Suprapubic skin (tissue), 4 donors: Measurements from ENCODE around the gene C11orf54. TPM values are rescaled to one million over a fixed set of nuclear protein-coding genes. Genes with fewer than 3 reads are reported as not detected.

Experiments used
- DNase-seq, 2 donors: peaks; one replicate each; pipeline ENCODE4 v3.0.0-alpha.2; 2019; ENCODE audit warnings: low spot score in 2 of 2
- H3K27ac ChIP-seq: fragments of 200-600 bp; sonication (generic); one replicate; pipeline ENCODE4 v1.5.1; 2019
- H3K27me3 ChIP-seq: fragments of 200-600 bp; sonication (generic); one replicate; pipeline ENCODE4 v1.5.1; 2019
- H3K36me3 ChIP-seq: fragments of 200-600 bp; sonication (generic); one replicate; pipeline ENCODE4 v1.5.1; 2019
- H3K4me1 ChIP-seq: fragments of 200-600 bp; sonication (generic); one replicate; pipeline ENCODE4 v1.5.1; 2019
- H3K4me3 ChIP-seq: fragments of 200-600 bp; sonication (generic); one replicate; pipeline ENCODE4 v1.5.1; 2019; ENCODE audit warnings: mild to moderate bottlenecking
- H3K9me3 ChIP-seq: fragments of 200-600 bp; sonication (generic); one replicate; pipeline ENCODE4 v1.5.1; 2019
- CTCF ChIP-seq, 2 donors: fragments of 200-600 bp in 1 of 2; fragments of 450-650 bp in 1 of 2; sonication (generic) in 1 of 2; IDR thresholded peaks; one replicate each; pipeline ENCODE4 v1.5.1; 2016 to 2019; ENCODE audit warnings: antibody characterized with exemption in 2 of 2, mild to moderate bottlenecking in 1 of 2, moderate library complexity in 1 of 2
- EP300 ChIP-seq: sonication (generic); formaldehyde crosslinking; IDR thresholded peaks from one replicate; pipeline ENCODE4 v1.6.1; 2017; ENCODE audit warnings: antibody characterized with exemption
- POLR2A ChIP-seq, 2 donors: fragments of 450-650 bp; IDR thresholded peaks; one replicate each; pipeline ENCODE4 v1.6.1; 2017; ENCODE audit warnings: antibody characterized with exemption in 2 of 2, mild to moderate bottlenecking in 2 of 2, moderate library complexity in 2 of 2
- POLR2AphosphoS5 ChIP-seq, 3 donors: sonication (generic); formaldehyde crosslinking; IDR thresholded peaks; one replicate each; pipeline ENCODE4 v1.6.1; 2017; ENCODE audit warnings: antibody characterized with exemption in 3 of 3
- WGBS: methylation state at CpG from one replicate; pipeline ENCODE4 v1.1.5; 2018; 5-methylcytosine and 5-hydroxymethylcytosine counted together
- total RNA-seq, 4 donors: library from RNA; depleted of rRNA; stranded (reverse); fragments of >200 nt; gene quantifications; one replicate each; pipeline ENCODE4 v1.1.0, GENCODE V29; 2016

C11orf54 gene
- 10 to 100 TPM; 19.4 to 62.1 (median 26.5) TPM for total RNA-seq

GRCh38 chr11:93741094-93741881 lies at the start of gene C11orf54, which contains the start of gene TAF1D:
Gene C11orf54, plus strand, starts transcription at chr11:93741672. Its CDS starts 5,722 bp downstream, at chr11:93747394.
Gene TAF1D, minus strand, starts transcription at chr11:93741495. Its CDS starts 2,191 bp downstream, at chr11:93739304.
- Histone ChIP-seq H3K27me3 (no peaks in the 10 kb centered on the region), H3K4me1 (peaks cover 49% of the 10 kb centered on the region), H3K9me3 (no peaks in the 10 kb centered on the region), H3K36me3 (peaks cover 26% of the 10 kb centered on the region), H3K27ac (peak within 1 kb of the TSS; percentile 98), H3K4me3 (peak within 1 kb of the TSS; percentile 87)
- TF ChIP-seq EP300, result no peak
- TF ChIP-seq POLR2AphosphoS5 (IDR thresholded peaks at IDR 0.05), result peak; percentile 87 to 98 (median 92)
- TF ChIP-seq POLR2A (IDR thresholded peaks at IDR 0.05), result peak in 1 of 2 donors; percentile 91
- DNase-seq, result peak; percentile 99
- under 1% methylated on average over 55 of the region's 65 CpGs for WGBS

- H3K27ac ChIP-seq, result no peak overlapping the region
- DNase-seq, result no peak
- H3K9me3 ChIP-seq, result no peaks in the 10 kb centered on the region
- H3K4me1 ChIP-seq, result no peaks in the 10 kb centered on the region
- no peaks in the 10 kb centered on the region for H3K27me3 ChIP-seq
- no peak for TF ChIP-seq CTCF (IDR thresholded peaks at IDR 0.05)
- TF ChIP-seq POLR2AphosphoS5 (IDR thresholded peaks at IDR 0.05), result no peak
- no peak for TF ChIP-seq POLR2A (IDR thresholded peaks at IDR 0.05)
- no peak for TF ChIP-seq EP300
- H3K36me3 ChIP-seq, result peaks cover 85% of the 10 kb centered on the region
- 98% methylated on average over 2 of the region's 2 CpGs for WGBS
- H3K4me3 ChIP-seq, result no peak overlapping the region
These were observed 47.4 kb upstream of the C11orf54 start for GRCh38 chr11:93694109-93694508.

GRCh38 chr11:93694557-93694956 lies 46.9 kb upstream of the C11orf54 start:
- DNase-seq, result no peak
- no peak for TF ChIP-seq EP300
- no peak for TF ChIP-seq POLR2A (IDR thresholded peaks at IDR 0.05)
- TF ChIP-seq CTCF (IDR thresholded peaks at IDR 0.05), result no peak
- TF ChIP-seq POLR2AphosphoS5 (IDR thresholded peaks at IDR 0.05), result no peak
- H3K27me3 ChIP-seq, result no peaks in the 10 kb centered on the region
- no peaks in the 10 kb centered on the region for H3K4me1 ChIP-seq
- no peak overlapping the region for H3K27ac ChIP-seq
- H3K36me3 ChIP-seq, result peaks cover 85% of the 10 kb centered on the region
- no peak overlapping the region for H3K4me3 ChIP-seq
- no peaks in the 10 kb centered on the region for H3K9me3 ChIP-seq

GRCh38 chr11:93697611-93698010 lies 43.9 kb upstream of the C11orf54 start:
- H3K27me3 ChIP-seq, result no peaks in the 10 kb centered on the region
- WGBS, result 94% methylated on average over 4 of the region's 4 CpGs
- no peak for DNase-seq
- H3K9me3 ChIP-seq, result no peaks in the 10 kb centered on the region
- no peak overlapping the region for H3K27ac ChIP-seq
- no peak for TF ChIP-seq POLR2AphosphoS5 (IDR thresholded peaks at IDR 0.05)
- no peak for TF ChIP-seq CTCF (IDR thresholded peaks at IDR 0.05)
- no peak for TF ChIP-seq POLR2A (IDR thresholded peaks at IDR 0.05)
- TF ChIP-seq EP300, result no peak
- H3K4me3 ChIP-seq, result no peak overlapping the region
- peaks cover 79% of the 10 kb centered on the region for H3K36me3 ChIP-seq
- no peaks in the 10 kb centered on the region for H3K4me1 ChIP-seq

- Histone ChIP-seq H3K27me3 (no peaks in the 10 kb centered on the region), H3K4me3 (no peak overlapping the region), H3K9me3 (no peaks in the 10 kb centered on the region), H3K27ac (no peak overlapping the region), H3K4me1 (no peaks in the 10 kb centered on the region), H3K36me3 (peaks cover 73% of the 10 kb centered on the region)
- WGBS, result 96% methylated on average over 3 of the region's 3 CpGs
- DNase-seq, result no peak
- TF ChIP-seq POLR2AphosphoS5 (IDR thresholded peaks at IDR 0.05) (no peak), CTCF (IDR thresholded peaks at IDR 0.05) (no peak), POLR2A (IDR thresholded peaks at IDR 0.05) (no peak), EP300 (no peak)
These were observed 40.6 kb upstream of the C11orf54 start for GRCh38 chr11:93700830-93701229.
